SH-SY5Y (cell line): Measurements from ENCODE around the gene ADAMTSL3.

Experiments
- GATA2 ChIP-seq: IDR thresholded peaks from 2 replicates; pipeline ENCODE4 v1.6.1; 2011; ENCODE audit warnings: mild to moderate bottlenecking, low read depth, low read length
- GATA3 ChIP-seq: IDR thresholded peaks from 2 replicates; pipeline ENCODE4 v1.6.1; 2011; ENCODE audit warnings: low read depth, mild to moderate bottlenecking, low read length, moderate library complexity

Gene ADAMTSL3

GRCh38 chr15:83653639-83654378, at the start of gene ADAMTSL3:
ADAMTSL3 (plus strand) TSS chr15:83654123; CDS start chr15:83655762, 1,639 bp downstream.
- TF ChIP-seq GATA3 = no peak
- TF ChIP-seq GATA2 = no peak

- TF ChIP-seq GATA2 (no peak), GATA3 (no peak)
Measured at GRCh38 chr15:83604549-83604948, 49.4 kb upstream of the ADAMTSL3 start.

GRCh38 chr15:83605111-83605945, 48.6 kb upstream of the ADAMTSL3 start:
- TF ChIP-seq GATA2 (no peak), GATA3 (no peak)

GRCh38 chr15:83610132-83610531, 43.8 kb upstream of the ADAMTSL3 start:
- no peak for TF ChIP-seq GATA2
- no peak for TF ChIP-seq GATA3

GRCh38 chr15:83610901-83611685, 42.8 kb upstream of the ADAMTSL3 start:
- TF ChIP-seq GATA3 (no peak), GATA2 (no peak)

- no peak for TF ChIP-seq GATA3
- TF ChIP-seq GATA2 = no peak
Measured at GRCh38 chr15:83612226-83612625, 41.7 kb upstream of the ADAMTSL3 start.

- no peak for TF ChIP-seq GATA2
- no peak for TF ChIP-seq GATA3
Measured at GRCh38 chr15:83612898-83613635, 40.9 kb upstream of the ADAMTSL3 start.

- TF ChIP-seq GATA3 = no peak
- TF ChIP-seq GATA2 = no peak
Measured at GRCh38 chr15:83613714-83614113, 40.2 kb upstream of the ADAMTSL3 start.

GRCh38 chr15:83616840-83617239, 37.1 kb upstream of the ADAMTSL3 start:
- TF ChIP-seq GATA3 (no peak), GATA2 (no peak)

GRCh38 chr15:83626171-83626802, 27.6 kb upstream of the ADAMTSL3 start:
- no peak for TF ChIP-seq GATA3
- TF ChIP-seq GATA2 = no peak

- no peak for TF ChIP-seq GATA3
- no peak for TF ChIP-seq GATA2
Measured at GRCh38 chr15:83631534-83631933, 22.4 kb upstream of the ADAMTSL3 start.

GRCh38 chr15:83643201-83643600, 10.7 kb upstream of the ADAMTSL3 start:
- no peak for TF ChIP-seq GATA2
- no peak for TF ChIP-seq GATA3

GRCh38 chr15:83644439-83644838, 9.5 kb upstream of the ADAMTSL3 start:
- no peak for TF ChIP-seq GATA2
- no peak for TF ChIP-seq GATA3
